ENCODE data around the gene CCR6. TPM values are rescaled to one million over a fixed set of nuclear protein-coding genes. Genes with fewer than 3 reads are reported as not detected.

CCR6 gene
- total and polyA plus RNA-seq, 2 donors (not counting 1 experiment from before 2014, with no cell fraction given): not detected

DNA sequence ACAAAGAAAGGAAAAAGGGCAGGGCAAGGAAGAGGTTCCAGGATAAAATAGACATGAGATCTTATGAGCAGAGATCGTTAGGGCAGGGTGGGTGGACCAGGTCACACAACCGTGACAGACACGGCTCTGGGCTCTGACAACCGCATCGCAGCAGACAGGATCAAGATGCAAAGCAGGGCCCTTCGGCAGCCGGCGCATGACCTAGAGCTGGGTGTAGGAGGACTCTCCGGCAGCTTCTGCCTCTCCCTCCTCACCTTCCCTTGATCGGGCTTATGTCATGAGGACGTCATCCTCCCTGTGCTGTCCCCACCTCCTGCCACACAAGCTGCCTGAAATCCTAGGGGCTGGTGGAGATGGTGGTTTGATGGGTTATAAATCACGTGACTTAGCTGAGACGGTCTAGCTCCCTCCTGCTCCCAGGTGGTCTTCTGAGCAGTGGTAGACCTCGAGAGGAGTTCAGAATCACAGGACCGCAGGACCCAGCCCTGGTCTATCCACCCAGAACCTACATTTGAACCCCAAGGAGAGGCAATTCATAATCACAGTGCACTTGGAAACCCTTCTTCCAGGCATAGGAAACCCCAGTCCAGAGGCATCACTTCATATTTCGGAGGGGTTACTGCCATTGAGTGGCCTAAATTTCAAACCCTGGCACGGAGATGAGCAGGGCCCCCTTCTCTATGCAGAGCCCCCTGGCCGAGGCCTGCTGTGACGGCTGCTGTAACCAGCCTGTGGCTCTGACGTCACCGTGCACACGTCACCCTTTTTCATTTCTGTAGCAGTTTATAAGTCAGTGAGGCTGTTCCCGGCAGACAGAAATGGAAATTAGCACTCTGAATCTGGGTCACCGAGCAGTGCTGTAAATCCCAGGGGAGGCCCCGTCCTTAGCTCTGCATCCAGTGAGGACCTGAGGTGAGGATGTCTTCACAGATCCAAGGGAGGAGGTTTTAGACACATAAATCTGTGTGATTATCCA, 8.7 kb upstream of the CCR6 start:
- Histone ChIP-seq H3K9ac (ENCODE audit: insufficient read depth, low read length) (no peak overlapping the region), H3K79me2 (ENCODE audit: control insufficient read depth, insufficient read depth, low read length) (no peaks in the 10 kb centered on the region)
- TF ChIP-seq, protein P1, sequence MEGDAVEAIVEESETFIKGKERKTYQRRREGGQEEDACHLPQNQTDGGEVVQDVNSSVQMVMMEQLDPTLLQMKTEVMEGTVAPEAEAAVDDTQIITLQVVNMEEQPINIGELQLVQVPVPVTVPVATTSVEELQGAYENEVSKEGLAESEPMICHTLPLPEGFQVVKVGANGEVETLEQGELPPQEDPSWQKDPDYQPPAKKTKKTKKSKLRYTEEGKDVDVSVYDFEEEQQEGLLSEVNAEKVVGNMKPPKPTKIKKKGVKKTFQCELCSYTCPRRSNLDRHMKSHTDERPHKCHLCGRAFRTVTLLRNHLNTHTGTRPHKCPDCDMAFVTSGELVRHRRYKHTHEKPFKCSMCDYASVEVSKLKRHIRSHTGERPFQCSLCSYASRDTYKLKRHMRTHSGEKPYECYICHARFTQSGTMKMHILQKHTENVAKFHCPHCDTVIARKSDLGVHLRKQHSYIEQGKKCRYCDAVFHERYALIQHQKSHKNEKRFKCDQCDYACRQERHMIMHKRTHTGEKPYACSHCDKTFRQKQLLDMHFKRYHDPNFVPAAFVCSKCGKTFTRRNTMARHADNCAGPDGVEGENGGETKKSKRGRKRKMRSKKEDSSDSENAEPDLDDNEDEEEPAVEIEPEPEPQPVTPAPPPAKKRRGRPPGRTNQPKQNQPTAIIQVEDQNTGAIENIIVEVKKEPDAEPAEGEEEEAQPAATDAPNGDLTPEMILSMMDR (conservative IDR thresholded peaks at IDR 0.05 in 1 of 2, IDR thresholded peaks at IDR 0.05 in 1 of 2; ENCODE audit: low read depth in 1 of 2, low read length in 2 of 2): no peak

DNA sequence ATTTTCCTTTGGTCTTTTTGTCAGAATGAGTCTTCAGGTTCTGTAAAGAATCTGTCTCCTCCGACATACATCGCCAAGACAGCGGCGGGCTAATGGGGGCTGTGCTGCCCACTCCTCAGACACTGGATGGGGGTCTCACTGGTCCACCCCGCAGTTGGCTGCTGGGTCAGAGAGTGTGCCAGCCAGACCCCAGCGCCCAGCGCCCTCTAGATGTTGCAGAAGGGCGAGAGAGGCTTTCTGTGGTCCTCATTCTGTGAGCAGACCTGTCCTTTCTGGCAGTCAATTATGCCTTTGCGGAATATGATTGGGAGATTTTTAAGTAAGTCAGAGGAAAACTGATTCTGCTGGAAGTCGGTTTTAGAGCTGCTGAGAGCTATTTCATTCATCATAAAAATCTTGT, 7.8 kb upstream of the CCR6 start:
- Histone ChIP-seq H3K4me1 (ENCODE audit: control insufficient read depth, extremely low read depth, insufficient read depth, low read length) (no peaks in the 10 kb centered on the region), H4K20me1 (ENCODE audit: control insufficient read depth, extremely low read depth, insufficient read depth, low read length) (no peaks in the 10 kb centered on the region), H3K9me3 (ENCODE audit: control insufficient read depth, insufficient read depth, low read depth, low read length) (no peaks in the 10 kb centered on the region), H3K36me3 (ENCODE audit: control insufficient read depth, insufficient read depth, low read length) (no peaks in the 10 kb centered on the region), H3K79me2 (ENCODE audit: control insufficient read depth, insufficient read depth, low read length) (no peaks in the 10 kb centered on the region), H3K9ac (ENCODE audit: insufficient read depth, low read length) (no peak overlapping the region), H3K27ac (ENCODE audit: insufficient read depth, low read length) (no peak overlapping the region), H3K27me3 (ENCODE audit: control insufficient read depth, insufficient read depth, low read length) (no peaks in the 10 kb centered on the region), H3K4me3 (replicated peaks in 1 of 4; ENCODE audit: control extremely low read depth in 1 of 4, insufficient read depth in 1 of 4, low read depth in 3 of 4, low read length in 4 of 4) (no peak overlapping the region), H2AFZ (ENCODE audit: low read length) (no peak overlapping the region), H3K4me2 (ENCODE audit: extremely low read depth, insufficient read depth, low read length) (no peak overlapping the region)
- no peak for DNase-seq (ENCODE audit: low read depth in 2 of 2)
- no peak for TF ChIP-seq EZH2 (IDR thresholded peaks at IDR 0.05; ENCODE audit: low read length, missing control alignments)
- TF ChIP-seq, protein P1 (conservative IDR thresholded peaks at IDR 0.05 in 1 of 2, IDR thresholded peaks at IDR 0.05 in 1 of 2; ENCODE audit: low read depth in 1 of 2, low read length in 2 of 2): no peak

More for the DNA sequence above, 8.7 kb upstream of the CCR6 start:
- H3K9me3 ChIP-seq (ENCODE audit: control insufficient read depth, insufficient read depth, low read depth, low read length): no peaks in the 10 kb centered on the region
- no peaks in the 10 kb centered on the region for H3K36me3 ChIP-seq (ENCODE audit: control insufficient read depth, insufficient read depth, low read length)
- no peaks in the 10 kb centered on the region for H4K20me1 ChIP-seq (ENCODE audit: control insufficient read depth, extremely low read depth, insufficient read depth, low read length)
- H2AFZ ChIP-seq (ENCODE audit: low read length): no peak overlapping the region
- no peak overlapping the region for H3K4me2 ChIP-seq (ENCODE audit: extremely low read depth, insufficient read depth, low read length)
- H3K4me1 ChIP-seq (ENCODE audit: control insufficient read depth, extremely low read depth, insufficient read depth, low read length): no peaks in the 10 kb centered on the region
- H3K27ac ChIP-seq (ENCODE audit: insufficient read depth, low read length): no peak overlapping the region
- no peak for DNase-seq (ENCODE audit: low read depth in 2 of 2)
- H3K27me3 ChIP-seq (ENCODE audit: control insufficient read depth, insufficient read depth, low read length): no peaks in the 10 kb centered on the region
- no peak overlapping the region for H3K4me3 ChIP-seq (replicated peaks in 1 of 4; ENCODE audit: control extremely low read depth in 1 of 4, insufficient read depth in 1 of 4, low read depth in 3 of 4, low read length in 4 of 4)

DNA sequence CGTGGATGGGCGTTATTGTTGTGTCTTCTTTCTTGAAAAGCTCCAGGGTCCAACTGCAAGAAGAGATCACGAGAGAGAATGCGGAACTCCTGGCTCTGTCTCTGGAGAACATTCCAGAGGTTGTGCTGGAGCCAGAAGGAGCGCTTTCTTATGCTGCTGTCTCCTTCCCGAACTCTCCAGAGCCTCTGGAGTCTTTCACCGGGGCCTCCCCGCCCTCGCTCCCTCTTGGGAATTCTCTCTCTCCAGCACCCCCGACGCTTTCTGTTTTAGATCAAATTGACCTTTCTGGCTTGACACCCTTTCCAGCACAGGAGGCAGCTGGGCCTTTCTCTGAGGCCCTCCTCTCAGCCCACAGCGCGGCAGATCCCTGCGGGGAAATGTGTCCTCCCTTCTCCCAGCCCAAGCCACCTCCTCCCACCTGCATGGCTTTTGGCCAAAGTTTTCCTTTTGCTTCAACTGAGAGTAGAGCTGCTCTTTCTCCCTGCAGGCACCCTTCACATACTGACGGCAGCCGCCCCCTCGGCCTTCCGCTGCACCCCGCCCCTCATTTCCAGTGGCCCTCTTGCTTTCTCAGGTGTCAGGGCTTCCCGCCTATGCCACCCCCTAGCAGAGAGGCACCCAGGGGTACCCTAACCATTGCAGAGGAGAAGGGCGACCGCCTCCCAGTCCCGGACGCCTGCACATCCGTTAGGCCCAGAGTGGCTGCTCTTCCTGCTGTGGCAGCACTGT, 6.6 kb upstream of the CCR6 start:
- Histone ChIP-seq H3K9me3 (ENCODE audit: control insufficient read depth, insufficient read depth, low read depth, low read length) (no peaks in the 10 kb centered on the region), H3K27ac (ENCODE audit: insufficient read depth, low read length) (no peak overlapping the region), H3K4me3 (replicated peaks in 1 of 4; ENCODE audit: control extremely low read depth in 1 of 4, insufficient read depth in 1 of 4, low read depth in 3 of 4, low read length in 4 of 4) (no peak overlapping the region), H4K20me1 (ENCODE audit: control insufficient read depth, extremely low read depth, insufficient read depth, low read length) (no peaks in the 10 kb centered on the region), H3K79me2 (ENCODE audit: control insufficient read depth, insufficient read depth, low read length) (no peaks in the 10 kb centered on the region), H2AFZ (ENCODE audit: low read length) (no peak overlapping the region), H3K9ac (ENCODE audit: insufficient read depth, low read length) (no peak overlapping the region), H3K36me3 (ENCODE audit: control insufficient read depth, insufficient read depth, low read length) (no peaks in the 10 kb centered on the region), H3K27me3 (ENCODE audit: control insufficient read depth, insufficient read depth, low read length) (no peaks in the 10 kb centered on the region), H3K4me2 (ENCODE audit: extremely low read depth, insufficient read depth, low read length) (no peak overlapping the region), H3K4me1 (ENCODE audit: control insufficient read depth, extremely low read depth, insufficient read depth, low read length) (no peaks in the 10 kb centered on the region)
- no peak for TF ChIP-seq EZH2 (IDR thresholded peaks at IDR 0.05; ENCODE audit: low read length, missing control alignments)
- TF ChIP-seq, protein P1 (conservative IDR thresholded peaks at IDR 0.05 in 1 of 2, IDR thresholded peaks at IDR 0.05 in 1 of 2; ENCODE audit: low read depth in 1 of 2, low read length in 2 of 2): no peak
- no peak for DNase-seq (ENCODE audit: low read depth in 2 of 2)
